CD4-positive, alpha-beta T cell treated with Interferon alpha-2 for 1 hour (primary cell): Measurements from ENCODE around the gene MRPL14.

Experiments
- DNase-seq, 2 donors: peaks; one replicate each; pipeline ENCODE4 v3.0.0-alpha.2; 2020 to 2022

The MRPL14 gene

DNA sequence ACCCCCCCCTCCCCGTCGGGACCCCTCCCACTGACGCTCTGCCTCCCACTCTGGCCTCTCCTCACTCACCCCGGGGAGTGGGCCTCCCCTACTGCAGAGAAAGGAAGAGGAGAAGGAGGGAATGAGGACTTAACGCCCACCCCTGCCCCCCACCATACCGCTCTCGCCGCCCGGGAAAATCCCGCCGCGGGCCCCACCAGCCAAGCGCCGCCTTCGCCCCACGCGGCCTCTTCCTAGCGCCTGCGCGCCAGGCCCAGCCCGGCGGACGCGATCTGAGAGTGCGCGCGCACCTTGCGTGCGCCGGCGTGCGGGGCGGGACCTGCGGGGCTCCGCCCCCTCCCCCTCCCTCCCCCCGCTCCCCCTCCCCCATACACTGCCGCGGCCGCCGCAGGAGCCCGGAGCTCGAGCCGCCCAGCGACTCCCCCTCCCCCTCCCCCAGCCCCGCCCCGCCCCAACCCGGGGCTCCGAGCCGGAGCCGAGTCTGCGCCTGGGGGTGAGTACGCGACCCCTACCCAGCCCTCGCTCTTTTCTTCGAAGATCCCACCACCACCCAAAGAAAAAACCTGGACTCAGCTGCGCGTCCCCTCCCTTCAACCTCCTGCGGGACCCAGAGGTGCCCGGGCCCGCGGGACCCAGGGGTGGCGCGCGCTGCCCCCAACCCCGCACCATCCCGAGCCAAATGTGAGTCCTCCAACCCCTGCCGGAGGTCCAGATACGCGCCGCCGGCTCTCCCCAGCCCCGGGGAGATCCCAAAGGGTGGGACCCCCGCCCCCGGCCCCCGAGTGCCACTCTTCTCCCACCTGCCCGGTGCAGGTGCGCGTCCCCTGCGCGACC lies at the start of gene MRPL14, which contains the start of gene TMEM63B:
Gene MRPL14, minus strand, starts transcription at position 267 of the 834 bp plus-strand sequence. CDS start 10,841 bp downstream, outside the sequence.
Gene TMEM63B, plus strand, starts transcription at position 369 of the 834 bp plus-strand sequence. CDS start 7,031 bp downstream, outside the sequence.
- DNase-seq = peak; percentile 90 to 93

DNA sequence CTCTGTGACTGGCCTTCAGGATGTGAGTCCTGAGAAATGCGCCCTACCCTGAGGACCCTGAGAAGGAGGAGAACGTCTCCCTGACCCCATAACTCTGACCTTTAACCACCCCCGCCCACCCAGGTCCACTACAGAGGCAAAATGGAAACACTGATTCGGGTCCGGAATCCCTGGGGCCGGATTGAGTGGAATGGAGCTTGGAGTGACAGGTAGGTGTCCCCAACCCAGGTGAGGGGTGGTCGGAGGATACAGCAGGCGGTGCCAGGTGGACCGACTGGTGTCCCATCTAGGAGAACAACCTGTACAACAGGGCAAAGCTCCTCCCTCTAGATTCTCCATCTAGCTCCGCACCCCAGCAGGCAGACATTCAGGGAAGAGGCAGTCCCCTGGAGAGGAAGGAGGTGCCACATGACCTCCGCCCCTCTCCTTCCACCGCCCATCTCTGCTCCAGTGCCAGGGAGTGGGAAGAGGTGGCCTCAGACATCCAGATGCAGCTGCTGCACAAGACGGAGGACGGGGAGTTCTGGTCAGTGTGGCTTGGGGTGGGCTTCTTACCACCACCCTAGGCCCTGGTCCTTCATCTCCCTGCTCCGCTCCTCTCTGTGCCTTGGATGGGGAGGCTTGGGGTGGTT lies 49.0 kb upstream of the MRPL14 start:
- DNase-seq = no peak

GRCh38 chr6:44172731-44173500 lies 45.7 kb upstream of the MRPL14 start:
- DNase-seq = peak; percentile 74 to 80

DNA sequence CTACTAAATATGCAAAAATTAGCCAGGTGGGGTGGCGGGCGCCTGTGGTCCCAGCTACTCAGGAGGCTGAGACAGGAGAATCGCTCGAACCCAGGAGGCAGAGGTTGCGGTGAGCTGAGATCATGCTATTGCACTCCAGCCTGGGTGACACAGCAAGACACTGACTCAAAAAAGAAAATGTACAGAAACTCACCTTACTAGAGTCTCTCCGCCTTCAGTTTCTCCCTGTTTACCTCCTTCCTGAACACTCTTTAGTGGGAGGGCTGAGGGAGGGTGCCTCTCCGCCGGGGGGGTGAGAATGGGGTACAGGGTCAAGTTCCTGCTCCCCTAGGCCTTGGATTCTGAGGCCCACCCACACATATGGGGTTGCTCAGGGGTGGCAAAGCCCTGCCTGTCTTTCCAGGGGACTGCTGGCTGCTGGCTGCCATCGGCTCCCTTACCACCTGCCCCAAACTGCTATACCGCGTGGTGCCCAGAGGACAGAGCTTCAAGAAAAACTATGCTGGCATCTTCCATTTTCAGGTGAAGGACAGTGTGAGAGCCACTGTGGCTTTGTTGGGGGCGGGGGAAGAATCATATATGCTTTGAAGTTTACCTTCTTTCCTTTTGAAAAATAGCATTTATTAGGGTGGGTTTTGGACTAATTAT lies 44.8 kb upstream of the MRPL14 start:
- DNase-seq = no peak

DNA sequence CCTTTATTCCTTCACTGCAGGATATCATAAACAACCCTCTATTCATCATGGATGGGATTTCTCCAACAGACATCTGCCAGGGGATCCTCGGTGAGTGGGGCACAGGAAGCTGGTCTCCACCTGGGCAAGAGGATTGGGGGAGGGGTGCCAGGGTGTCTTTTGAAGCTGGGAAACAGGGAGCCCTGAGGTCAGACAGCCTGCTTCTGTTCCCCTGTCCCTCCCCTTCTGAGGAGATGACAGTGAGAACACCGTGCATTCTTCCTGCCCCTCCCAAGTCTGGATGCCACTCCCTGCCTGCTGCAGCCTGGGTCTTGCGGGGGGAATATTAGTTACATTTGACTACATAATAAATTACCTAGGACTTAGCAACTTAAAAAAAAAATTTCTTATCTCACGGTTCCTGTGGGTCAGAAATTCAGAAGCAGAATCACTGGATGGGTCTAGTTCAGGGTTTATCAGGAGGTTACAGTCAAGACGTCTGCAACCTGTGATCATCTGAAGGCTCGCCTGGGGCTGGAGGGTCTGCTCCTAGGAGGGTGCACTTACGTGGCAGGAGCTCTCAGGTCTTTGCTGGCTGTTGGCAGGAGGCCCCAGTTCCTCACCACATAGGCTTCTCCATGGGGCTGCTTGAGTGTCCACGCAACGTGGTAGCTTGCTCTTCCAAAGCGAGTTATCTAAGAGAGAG lies 42.8 kb upstream of the MRPL14 start:
- DNase-seq = no peak

DNA sequence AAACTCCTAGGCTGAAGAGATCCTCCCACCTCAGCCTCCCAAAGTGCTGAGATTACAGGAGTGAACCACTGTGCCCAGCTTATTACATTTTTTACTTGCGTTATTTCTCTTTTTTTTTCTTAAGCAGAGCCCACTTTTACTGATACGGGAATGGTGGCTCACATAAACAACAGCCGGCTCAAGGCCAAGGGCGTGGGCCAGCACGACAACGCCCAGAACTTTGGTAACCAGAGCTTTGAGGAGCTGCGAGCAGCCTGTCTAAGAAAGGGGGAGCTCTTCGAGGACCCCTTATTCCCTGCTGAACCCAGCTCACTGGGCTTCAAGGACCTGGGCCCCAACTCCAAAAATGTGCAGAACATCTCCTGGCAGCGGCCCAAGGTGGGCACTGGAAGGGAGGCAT lies 41.9 kb upstream of the MRPL14 start:
- no peak for DNase-seq

GRCh38 chr6:44167567-44167966 lies 40.3 kb upstream of the MRPL14 start:
- DNase-seq = no peak

DNA sequence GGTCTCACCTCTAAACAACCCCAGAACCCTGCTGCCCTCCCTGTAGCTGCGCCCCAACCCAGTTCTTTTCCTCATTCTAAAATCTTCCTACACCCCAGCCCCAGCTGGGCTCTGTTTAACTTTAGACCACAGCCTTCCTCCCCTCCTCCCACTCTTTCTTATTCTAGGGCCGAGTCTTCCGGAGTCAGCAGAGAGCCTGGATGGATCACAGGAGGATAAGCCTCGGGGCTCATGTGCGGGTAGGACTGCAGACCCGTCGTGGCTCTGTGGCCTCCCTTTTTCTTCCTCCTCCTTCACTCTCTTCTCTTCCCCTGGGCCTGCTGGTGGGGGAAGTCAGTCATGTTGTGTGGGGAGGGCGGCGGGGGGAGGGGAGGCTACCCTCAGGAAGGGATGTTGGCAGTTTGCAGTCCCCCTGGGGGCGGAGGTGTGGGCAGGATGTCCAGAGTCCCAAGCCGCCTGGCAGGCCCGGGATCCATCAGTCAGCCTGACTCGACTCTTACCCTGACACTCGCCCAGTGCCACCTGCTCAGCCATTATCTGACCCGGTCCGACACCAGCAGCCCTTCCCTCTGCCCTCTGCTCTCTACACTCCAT lies 39.4 kb upstream of the MRPL14 start:
- no peak for DNase-seq

DNA sequence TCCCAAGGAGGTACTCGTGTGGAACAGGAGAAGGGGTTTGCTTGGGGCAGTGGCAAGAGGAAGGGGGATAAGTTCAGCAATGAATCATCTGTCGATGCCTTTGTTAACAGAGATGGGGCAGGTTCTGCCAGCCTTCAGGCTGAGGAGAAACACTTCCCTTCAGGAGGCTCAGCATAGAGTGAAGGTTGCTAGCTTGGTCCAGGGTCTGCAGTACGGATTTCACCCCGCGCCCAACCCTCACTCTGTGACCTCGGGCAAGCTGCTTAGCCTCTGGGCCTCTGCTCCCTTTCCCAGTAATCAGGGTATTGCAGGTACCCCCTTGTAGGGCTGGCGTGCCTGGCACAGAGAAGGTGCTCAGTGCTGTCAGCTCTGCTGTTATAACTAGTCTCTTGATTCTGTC lies 38.9 kb upstream of the MRPL14 start:
- DNase-seq = no peak

- no peak for DNase-seq
Observed at GRCh38 chr6:44162876-44163625, 35.8 kb upstream of the MRPL14 start.

- no peak for DNase-seq
Observed at GRCh38 chr6:44161997-44162338, 34.7 kb upstream of the MRPL14 start.

DNA sequence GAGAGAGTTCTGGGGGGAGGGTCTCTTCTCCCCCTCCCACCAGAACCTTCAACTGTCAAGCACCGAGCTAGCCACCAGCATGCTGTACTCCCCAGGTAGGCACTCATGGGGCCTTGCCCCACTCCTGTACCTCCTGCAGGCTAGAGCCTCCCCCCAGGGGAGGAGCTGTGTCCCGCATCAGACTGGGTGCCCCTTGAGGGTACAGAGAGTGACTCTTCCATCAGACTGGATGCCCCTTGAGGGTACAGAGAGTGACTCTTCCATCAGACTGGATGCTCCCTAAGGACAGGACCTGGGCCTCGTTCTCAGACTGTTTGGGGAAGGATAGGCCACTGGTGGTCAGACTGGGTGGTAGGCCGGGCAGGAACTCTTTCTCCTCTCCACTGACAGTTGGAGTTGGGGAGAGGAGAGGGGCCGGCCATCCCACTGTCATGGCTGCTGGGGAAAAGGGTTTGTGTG lies 31.5 kb upstream of the MRPL14 start, which contains the start of gene CAPN11:
Gene CAPN11, plus strand, starts transcription at position 51 of the 459 bp plus-strand sequence. Its CDS starts 29 bp downstream, at position 80.
- no peak for DNase-seq

GRCh38 chr6:44157152-44157521 lies 29.9 kb upstream of the MRPL14 start:
- no peak for DNase-seq

DNA sequence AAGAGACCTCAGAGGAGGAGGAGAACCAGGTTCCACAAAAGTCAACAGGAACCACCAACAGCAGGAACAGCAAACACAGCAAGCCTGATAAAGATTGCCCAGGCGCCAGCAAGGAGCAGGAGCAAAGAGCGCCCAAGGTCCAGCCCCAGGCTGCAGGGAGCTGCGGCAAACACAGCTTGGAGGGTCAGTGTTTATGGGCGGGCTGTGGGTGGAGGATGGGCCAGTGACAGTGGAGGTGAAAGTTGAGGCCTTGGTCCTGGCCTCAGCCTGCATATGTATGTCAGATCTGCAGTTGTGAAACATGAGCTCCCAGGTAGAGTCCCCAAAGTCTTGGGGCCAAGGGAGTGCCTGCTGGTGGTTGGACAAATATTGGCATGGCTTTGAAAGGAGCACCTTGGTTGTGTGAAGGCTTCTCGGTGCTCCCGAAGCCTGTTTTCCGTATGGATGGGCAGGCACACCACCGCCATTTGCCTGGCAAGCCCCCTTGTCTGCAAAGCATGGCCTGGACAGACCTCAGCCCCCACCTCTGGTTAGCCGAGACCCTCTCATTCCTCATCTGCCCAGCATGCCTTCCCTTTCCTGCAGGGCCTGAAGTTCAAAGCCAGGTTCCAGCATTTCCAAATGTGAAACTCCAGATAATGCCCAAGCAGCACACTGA lies 29.4 kb upstream of the MRPL14 start:
- DNase-seq = no peak

GRCh38 chr6:44154067-44154466 lies 26.8 kb upstream of the MRPL14 start:
- no peak for DNase-seq

DNA sequence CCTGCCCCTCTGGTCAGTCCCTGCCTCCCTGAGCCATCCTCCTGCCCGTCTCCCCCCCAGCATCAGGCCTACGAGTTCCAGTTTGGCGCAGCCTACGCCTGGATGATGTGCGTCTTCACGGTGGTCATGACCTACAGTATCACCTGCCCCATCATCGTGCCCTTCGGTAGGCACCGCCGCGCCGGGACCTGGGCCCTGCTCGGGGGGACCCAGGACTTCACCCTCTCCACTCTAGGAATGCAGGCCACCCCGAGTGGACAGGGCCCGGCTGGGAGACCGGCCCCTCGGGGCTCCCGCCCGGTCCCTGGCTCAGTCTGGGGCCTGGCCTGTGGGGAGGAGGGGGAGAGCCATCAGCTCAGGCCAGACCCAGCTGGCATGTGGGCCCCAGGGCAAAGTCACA lies 25.3 kb upstream of the MRPL14 start:
- DNase-seq = no peak

DNA sequence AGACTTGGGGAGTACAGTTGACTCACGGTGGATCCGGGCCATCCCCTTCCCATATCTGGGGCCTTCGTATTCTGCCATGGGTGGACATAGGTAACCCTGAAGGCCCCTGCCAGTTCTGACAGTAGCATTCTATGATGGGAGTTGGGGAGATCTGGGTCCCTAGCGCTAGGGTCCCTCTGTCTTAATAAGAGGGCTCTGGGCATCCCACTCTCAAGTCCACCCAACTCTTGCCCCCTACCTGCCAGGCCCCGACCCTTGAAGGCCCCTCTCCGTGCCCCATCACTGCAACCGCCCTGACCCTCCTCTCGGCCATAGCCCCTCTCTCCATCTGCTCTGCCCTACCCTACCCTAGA lies 24.8 kb upstream of the MRPL14 start:
- DNase-seq = no peak

DNA sequence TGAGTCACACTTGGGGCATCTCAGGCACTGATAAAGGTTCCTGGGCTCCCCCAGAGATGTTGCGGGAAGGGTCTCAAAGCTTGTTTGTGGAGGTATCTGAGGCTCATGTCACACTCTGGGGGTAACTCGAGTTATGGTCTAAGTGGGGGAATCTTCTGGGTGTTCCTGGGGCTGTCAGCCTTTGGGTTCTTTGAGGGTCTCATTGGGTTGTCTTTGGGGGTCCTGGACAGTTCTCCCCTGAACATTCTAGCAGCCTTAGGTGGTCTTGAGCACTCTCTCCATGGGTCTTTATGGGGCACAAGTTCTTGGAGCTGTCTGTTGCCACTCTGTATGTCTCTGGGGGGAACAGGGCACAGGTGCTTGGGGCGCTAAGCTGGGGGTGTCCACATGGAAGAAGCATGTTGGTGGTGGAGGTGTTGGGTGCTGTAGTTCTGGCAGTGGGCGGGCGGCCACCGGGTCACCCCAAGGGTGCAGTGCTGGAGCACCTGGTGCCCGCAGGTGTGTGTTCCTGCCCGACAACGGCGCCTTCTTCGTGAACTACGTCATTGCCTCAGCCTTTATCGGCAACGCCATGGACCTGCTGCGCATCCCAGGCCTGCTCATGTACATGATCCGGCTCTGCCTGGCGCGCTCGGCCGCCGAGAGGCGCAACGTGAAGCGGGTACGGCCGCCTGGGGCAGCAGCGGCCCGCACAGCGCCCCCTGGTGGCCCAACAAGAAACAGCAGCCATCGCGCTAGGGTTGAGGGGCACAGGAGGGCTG lies 24.3 kb upstream of the MRPL14 start:
- peak; percentile 72 to 80 for DNase-seq

DNA sequence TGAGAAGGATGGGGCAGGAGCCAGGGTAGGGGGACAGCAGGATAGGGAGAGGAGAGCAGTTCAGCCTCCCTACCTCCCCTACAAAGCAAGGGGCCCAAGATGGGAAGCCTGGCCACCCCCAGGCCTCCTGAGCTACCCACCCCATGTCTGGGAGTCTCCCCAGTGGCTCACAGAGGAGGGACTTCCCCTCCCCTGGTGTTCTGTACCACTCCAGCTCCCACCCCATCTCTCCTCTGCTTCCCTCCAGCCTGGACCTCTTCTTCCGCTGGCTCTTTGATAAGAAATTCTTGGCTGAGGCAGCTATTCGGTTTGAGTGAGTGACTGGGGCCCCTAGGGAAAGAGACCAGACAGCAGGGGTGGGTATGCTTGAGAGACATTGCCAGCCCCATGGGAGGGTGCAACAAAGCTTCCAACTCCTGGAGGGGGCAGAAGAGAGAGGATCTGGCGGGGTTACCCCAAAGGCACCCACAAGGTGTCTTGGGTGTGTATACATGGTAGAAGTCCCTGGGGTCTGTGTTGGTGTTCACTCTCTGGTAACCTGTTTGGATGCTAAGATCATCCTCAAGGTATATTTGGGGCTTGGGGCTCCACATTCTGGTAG lies 23.2 kb upstream of the MRPL14 start:
- DNase-seq = no peak
